Activated CD8-positive, alpha-beta memory T cell treated with anti-CD3 and anti-CD28 coated beads, Interleukin-2, amount 50 U/mL, for 4 hours (primary cell): ENCODE measurements around the gene ATP23.

Experiments used
- DNase-seq: peaks from one replicate; pipeline ENCODE4 v3.0.0-alpha.2; 2020

Gene ATP23

DNA sequence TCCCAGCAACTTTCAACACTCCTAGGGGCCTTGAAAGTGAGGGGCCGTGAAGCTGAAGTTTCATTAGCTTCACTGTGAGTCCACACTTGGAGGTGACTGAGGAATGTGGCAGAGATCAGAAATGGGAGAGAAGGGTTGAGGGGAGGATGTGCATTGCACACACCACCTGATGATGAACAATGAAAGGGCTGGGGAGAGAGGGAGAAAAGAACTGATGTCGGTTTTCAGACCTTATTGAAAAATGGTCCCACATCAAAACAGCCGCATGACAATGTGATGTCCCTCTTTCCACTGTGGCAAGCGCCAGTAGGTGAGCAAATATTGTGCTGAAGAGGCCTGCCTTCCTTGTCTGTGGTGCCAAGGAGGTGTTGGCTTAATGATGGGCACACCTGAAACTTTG lies 32.3 kb upstream of the ATP23 start:
- no peak for DNase-seq

DNA sequence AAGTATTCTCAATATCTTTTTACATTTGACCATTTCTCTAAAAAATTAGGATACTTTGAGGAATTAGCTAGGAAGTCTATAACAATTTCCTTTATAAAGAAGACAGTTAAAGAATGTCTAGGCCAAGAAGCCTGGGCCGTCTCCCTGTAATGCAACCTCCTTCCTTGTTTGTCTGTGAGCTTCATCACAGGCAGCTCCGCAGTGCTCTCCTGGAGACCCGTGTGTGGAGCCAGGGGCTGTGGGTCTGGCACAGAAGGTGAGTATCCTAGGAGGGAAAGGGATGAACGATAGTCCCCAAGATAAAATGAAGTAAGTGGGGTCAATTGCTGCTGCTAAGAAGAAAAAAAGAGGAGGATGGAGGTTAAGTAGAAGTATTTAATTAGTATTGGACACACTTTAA lies 31.8 kb upstream of the ATP23 start:
- no peak for DNase-seq

DNA sequence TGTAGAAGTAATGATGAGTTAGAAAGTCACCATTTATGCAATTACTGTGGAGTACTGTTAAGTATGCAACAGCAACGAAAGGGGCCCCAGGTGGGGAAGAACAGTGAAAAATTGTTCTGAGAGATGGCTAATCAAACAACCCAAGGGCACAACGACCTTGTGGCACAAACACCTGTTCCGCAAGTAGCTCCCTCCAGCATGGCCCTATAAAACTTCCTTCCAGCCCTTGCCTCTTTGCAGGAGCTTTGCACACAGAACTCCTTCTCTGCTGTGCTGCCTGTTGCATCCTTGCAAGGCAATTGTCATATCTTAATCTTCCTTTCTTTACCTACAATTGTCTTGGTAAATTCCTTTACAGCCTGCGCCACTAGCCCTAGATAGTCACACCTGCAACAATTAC lies 23.2 kb upstream of the ATP23 start:
- no peak for DNase-seq

DNA sequence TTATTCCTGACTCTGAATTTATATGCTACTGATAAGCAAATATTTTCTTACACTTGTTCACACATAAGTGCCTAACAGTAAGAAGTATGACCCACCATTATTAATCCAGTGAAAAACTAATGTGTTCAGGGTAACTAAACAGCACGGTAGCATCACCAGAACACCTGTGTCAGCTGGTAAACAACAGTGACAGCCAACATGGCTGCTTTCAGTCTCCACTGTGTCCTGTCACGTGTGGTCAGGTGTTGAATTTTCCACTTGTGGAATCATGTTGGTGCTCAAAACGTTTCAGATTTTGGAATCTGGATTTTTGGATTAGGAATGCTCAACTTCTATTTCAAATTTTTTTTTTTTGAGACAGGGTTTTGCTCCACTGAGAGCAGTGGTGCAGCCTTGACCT lies 14.3 kb upstream of the ATP23 start:
- no peak for DNase-seq

DNA sequence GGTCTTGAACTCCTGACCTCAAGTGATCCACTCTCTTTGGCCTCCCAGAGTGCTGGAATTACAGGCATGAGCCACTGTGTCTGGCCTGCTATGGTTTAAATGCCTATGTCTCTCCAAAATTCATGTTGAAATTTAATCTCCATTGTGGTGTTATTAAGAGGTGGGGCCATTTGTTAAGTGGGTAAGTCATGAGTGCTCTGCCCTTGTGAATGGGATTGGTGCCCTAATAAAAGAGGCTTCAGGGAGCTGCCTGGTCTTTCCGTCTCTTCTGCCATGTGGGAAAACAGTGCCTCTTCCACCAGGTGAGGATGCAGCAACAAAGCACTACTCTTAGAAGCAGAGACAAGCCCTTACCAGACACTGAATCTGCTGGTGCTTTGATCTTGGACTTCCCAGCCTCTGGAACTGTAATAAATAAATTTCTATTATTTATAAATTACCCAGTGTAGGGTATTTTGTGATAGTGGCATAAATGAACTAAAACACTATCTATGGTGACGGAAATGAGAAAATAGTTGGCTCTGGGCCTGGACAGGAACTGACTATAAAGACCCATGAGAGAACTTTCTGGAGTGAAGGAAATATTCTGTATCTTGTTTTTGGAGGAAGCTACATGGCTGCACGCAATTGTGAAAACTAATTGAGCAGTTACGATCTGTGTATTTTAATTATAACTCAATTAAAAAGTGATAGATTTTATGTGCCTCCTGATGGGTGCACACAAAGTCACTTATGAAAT lies 12.1 kb upstream of the ATP23 start:
- no peak for DNase-seq

DNA sequence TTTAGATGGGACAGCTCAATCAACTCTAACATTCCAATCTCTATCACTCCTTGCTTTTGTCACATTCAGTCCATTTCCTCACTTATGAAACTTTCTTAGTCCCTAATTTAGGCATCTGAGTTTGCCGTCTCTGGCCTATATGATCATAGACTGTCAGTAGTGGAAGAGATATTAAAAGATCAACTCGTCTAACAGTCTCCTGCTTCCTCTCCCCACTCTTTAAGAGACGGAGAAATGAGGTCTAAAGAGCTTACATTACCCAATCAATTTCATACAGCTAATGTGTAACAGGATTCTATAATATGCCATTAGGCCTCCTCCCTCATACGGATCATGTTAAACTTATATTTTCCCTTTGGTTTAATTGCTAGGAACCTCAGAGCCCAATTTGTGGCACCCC lies 6.5 kb upstream of the ATP23 start:
- DNase-seq, result no peak

DNA sequence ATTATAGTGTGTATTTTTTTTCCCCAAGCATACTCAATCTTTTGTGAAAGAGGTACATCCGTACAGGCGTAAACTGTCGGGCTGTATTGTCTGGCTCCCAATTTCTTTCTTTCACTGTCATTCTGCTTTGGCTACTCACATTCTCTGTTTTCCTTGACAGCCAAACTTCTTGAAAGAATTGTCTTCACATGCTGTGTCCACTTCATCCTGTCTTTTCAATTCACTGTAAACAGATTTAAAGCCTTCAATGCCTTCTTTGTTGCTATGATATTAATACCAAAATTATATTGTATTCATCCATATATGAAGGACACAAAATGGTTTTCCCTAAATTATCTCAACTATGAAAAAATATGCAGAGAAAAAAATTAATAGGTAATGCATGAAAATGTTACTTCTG lies 6.0 kb upstream of the ATP23 start:
- no peak for DNase-seq

DNA sequence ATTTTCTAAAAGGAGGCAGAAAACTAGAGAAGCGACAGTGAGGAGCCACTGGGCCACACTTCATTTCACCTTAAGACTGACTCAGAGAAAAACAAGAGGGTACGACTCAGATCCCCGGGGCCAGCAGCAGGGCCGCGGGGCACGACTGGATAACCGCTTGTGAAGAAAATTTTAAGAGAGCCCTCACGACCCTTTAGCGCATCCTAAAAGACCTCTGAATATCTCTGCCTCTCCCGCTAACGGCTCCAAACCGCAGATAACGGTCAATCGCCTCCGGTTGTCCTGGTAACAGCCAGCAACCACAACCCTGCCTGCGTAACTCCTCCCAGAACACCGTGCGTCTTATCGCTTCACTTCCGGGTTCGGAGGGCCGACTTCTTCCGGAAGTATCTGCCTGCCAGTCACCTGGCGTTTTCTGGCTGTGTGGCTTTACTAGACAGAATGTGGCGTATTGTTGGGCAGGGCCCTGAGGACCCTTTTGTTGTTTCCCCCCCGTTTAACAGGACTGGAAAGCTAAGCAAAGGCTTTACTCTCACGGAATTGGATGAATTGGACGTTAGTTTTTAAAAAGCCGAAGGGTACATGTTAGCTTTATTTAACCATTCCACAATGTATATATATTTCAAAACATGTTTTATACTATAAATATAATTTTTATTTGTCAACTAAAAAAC lies 5.4 kb upstream of the ATP23 start:
- DNase-seq, result peak; percentile 85

DNA sequence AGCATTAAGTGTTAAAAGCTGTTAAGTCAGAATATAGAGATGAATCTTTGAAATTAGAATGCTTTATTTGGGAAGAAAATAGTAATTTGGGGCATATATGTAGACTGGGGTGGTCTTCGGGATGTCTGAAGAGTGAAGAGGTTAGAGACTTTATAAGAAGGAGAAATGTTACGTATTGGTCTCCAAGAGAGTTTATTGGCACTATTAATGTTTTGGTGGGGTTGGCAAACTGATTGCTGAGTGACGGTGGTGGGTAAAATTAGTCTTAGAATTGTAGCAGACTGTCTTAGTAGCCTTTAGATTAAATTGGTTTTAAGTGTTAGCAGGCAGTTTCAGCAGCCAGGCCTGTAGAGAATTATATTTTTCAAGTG lies 4.9 kb upstream of the ATP23 start:
- no peak for DNase-seq

DNA sequence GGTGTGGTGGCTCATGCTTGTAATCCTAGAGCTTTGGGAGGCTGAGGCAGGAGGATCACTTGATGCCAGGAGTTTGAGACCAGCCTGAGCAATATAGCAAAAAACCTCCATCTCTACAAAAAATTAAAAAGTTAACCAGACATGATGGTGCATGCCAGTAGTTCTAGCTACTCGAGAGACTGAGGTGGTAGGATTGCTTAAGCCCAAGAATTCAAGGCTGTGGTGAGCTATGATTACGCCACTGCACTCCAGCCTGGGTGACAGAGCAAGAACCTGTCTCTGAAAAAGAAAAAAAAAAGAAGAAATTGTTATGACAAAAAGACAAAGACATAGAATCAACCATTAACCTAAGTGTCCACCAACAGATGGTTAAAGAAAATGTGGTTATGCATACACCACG lies 2.1 kb upstream of the ATP23 start:
- DNase-seq, result no peak

DNA sequence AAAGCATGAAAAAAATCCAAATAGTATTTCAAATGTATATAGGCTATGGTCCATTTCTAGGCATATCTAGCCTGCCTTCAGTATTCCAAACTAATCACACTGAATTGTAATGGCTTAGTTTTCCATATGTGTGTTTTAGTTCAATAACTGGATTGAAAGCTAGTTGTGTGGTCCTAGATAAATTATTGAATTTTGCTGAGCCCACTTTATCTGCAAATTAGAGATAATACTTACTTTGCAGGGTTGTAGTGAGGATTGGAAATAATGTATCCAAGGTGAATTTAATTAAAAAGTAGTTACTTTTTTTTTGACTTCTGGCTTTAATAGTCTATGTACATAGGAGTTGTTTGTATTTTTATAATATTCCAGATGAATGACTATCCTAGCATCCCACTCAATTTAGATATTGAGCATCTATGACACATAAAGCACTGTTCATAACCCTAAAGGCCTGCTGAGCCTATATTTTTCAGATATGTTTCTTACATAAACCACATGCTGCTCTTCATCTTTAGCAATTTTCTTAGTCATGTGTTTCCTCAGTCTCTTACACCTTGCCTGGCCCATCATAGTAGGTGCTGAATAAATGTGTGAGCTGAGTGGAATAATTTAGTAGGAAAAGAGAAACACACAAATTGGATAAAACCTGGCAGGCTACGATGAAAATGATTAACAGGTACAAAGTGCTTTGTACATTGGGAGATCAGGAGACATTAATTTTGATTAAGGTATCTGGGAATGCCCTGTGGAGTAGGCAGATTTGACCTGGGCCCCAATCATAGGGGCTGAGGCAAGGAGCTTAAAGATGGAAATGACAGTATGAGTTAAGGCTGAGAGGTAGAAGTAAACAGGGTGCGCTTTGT lies 1.1 kb upstream of the ATP23 start:
- DNase-seq, result no peak

DNA sequence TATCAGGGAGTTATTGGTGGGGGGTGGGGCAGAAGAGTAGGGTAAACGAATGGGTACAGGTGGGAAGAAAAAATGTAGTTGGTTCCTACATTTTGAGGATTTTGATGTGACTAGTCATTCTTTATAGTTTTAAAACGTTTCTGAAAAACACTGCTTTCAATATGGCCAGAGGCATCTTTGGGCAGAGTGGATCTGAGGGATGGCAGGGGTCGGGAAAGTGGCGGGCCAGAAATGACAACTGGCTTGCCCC lies 527 bp upstream of the ATP23 start:
- no peak for DNase-seq

DNA sequence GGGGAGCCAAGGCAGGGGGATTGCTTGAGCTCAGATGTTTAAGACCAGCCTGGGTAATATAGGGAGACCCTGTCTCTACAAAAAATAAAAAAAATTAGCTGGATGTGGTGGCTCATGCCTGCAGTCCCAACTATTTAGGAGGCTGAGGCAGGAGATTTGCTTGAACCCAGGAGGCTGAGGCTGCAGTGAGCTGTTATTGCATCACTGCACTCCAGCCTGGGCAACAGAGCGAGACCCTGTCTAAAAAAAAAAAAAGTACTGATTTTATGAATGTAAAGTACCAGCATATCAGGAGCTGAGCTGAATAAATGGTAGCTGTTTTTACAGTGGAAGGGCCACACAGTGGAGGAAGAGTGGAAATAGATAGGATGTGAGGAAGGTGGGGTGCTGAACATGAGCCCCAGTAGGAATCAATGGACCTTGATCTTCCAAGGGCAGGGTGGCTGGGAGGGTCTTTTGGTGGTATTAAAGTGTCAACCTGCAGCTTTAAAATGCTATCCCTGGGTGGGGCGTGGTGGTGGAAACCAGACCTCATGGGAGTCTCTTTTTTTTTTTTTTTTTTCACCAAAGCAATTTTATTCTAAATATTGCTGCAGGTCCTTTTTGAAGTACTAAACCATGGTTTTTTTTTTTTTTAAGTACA lies 2.2 kb downstream of the ATP23 start:
- no peak for DNase-seq

DNA sequence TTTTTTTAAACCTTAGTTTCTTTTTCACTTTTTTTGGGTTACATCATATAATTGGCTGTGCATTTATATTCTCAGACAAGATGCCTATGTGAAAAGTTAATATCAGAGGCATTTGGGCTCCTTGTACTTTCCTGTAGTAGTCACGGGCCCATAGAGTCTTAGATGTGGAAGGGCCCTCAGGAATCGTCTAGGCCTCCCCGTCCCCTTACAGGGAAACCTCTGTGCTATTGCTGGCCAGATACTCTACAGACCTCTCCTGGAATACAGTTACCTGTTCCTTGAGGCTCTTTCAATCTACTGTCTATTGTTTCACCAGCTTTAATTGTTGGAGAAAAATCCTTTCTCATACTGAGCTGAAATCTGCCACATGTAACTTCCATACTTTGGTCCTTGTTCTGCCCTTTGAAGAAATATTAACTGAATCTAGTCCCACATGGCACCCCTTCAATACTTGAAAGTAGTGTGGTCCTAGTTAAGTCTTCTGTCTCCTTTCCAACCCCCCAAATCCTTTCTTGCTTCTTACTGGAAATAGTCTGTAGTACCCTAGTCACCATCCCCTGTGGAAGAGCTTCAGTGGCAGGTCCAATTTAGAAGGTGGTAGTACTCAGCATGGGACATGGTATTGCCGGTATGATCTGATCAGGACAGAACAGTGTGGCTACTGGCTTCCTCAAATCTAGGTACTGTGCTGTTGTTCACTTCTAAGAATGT lies 3.1 kb downstream of the ATP23 start:
- no peak for DNase-seq

DNA sequence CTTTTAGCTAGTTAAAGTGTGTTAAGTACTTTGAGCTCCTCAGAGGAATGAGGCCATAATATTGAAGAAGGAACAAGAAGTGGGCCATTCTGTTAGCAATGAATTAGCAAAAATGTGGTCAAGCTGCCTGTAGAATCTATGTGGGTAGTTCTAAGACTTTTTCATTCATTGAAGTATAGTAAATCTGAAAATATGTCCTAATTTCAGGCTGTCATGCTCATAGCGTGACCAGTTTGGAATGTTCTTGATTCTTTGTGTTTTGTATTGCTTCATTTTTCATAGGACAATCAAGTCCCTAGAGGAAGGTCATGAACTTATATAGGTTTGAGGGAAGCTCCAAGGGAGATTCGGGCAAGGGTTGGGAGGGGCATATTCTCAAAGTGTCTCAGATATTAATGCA lies 11.4 kb downstream of the ATP23 start:
- no peak for DNase-seq

DNA sequence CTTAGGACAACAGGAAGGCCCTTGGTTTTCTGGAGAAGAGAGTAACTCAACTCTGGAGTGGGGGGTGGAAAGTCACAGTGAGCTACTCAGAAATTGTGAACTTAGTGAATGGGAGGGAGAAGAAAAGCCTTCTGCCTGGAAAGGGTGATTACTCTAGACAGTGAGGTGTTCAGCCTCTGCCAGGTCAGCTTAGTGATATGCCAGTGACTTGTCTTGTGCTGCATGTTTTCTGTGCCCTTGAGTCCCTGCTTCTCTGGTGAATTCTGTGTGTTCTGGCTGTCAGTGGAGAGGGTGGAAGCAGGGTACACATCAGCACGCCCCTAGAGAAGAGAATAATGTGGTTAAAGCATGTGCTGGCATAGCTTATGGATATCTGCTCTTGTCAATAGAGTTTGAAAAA lies 13.4 kb downstream of the ATP23 start:
- DNase-seq, result no peak

DNA sequence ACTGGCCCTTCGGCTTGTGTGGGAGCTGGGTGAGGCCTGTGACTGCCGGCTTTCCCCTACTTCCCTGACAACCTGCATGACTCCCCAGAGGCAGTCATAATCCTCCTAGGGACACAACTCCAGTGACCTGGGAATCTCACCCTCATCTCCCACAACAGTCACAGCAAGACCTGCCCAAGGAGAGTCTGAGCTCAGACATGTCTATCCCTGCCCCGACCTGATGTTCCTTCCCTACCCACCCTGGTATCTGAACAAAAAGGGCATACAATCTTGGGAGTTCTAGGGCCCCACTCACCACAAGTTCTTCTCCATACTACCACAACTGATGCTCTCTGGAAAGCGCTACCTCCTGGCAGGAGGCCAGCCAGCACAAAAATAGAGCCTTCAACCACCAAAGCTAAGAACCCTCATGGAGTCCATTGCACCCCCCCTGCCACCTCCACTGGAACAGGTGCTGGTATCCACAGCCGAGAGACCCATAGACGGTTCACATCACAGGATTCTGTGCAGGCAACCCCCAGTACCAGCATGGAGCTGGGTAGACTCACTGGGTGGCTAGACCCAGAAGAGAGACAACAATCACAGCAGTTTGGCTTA lies 16.8 kb downstream of the ATP23 start:
- DNase-seq, result no peak

DNA sequence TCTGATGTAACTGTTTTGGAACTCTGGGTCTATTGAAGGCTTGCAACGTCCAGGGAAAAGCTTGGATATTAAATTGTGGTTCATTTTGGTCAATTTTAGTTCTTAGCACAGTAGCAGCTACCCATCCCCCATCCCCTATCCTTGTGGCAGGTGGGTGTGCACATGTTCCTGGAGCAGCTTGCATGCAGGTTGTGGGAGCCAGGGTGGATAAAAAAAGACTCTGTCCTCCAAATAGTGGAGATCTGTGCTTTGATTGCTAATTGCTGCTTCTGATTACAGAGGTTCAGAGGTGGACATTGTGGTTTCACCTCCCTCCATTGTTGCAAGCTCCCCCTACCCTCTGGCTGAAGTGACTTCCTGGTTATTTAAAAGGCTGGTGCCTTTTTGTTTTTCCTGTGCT lies 23.1 kb downstream of the ATP23 start:
- no peak for DNase-seq

DNA sequence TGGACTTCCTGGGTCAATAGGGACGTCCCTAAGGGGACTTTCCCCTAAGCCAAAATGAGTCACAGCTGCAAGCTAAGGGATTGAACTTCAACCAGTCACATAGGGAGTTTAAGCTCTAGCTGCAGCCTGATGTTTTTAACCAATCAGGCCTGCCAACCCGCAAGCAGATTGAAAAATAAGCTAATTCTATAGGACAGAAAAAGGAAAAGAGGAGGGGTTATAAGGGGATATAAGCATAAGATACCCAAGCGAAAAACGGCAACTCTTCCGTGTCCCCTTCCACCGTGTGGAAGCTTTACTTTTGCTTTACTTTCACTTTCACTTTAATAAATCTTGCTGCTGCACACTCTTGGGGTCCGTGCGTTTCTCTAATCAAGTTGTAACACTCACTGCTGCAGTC lies 24.4 kb downstream of the ATP23 start:
- DNase-seq, result no peak

DNA sequence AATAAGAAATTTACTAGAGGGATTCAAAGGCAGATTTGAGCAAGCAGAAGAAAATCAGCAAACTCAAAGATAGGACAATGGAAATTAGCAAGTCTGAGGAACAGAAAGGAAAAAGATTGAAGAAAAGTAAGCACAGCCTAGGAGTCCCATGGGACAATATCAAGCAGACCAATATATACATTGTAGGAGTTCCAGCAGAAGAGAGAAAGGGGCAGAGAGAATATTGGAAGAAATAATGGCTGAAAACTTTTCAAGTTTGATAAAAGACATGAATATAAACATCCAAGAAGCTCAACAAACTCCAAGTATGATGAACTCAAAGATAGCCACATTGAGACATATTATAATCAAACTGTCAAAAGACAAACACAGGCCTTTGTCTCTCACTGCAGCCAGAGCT lies 25.2 kb downstream of the ATP23 start:
- DNase-seq, result no peak

DNA sequence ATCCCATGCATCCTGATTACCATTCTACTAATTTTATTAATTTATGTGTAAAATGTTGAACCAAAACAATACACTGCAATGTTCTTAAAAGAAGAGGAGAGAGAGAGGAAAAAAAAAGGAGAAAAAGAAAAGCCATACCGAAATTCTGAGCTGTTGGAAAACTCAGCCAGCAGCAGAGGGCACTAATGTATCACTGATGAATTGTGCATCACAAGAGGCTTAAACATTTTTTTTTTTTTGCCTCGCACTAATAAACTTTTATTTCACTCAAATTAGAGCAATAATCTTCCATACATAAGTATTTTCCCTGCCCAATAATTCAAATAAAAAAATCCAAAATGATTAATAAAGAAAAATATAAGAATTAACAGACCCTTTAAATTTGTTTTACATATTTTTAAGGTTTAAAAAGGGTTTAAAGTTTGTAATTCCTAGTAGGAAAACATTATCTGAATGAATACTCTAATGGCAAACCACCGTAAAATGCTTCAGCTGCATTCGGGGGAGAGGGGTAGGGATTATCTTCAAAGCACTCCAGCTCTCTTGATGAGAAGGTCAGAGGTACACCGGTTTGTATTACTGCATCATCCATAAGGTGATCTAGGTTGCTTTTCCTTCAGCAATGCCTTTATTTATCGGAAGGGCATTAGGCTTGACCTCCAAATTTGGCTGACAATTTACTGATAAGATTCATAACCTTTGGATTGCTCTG lies 41.9 kb downstream of the ATP23 start:
- no peak for DNase-seq

DNA sequence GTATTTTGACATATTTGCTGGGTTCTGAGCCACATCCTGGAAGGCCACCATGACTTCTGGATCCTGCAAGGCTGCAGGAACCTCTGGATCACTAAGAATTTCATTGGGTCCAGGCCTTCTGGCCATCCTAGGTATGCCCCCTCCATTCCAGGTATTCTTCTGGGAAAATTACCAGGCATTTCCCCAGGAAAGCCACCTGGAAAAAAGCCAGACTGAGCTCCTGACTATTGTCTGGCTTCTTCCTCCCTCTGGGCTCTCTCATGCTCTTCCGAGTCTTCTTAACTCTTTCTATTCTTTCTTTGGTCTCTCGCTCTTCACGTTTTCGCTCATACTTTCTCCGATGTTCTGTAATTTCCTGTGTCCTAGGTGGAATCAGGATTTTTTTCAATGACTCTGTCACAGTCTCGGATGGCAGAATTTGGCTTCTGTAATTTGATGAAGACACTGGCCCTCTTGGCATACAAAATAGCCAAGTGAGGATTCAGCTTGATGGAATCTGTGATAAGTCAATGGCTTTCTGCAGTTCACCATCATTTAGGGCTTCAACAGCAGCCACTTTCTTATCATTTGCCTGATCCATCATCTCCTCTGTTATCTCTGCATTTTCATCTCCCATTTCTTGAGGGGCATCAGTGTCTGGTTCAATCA lies 42.6 kb downstream of the ATP23 start:
- DNase-seq, result no peak
